Hepatocyte (in vitro differentiated cells): ENCODE results near the gene PID1. TPM values are rescaled to one million over a fixed set of nuclear protein-coding genes. Genes with fewer than 3 reads are reported as not detected.

Source experiments
- DNase-seq: peaks from one replicate; pipeline ENCODE4 v3.0.0-alpha.2; 2016; ENCODE audit warnings: low spot score
- H2AFZ ChIP-seq: fragments of 200-600 bp; sonication (generic); 2 replicates; pipeline ENCODE4 v1.6.0; 2016; ENCODE audit warnings: antibody characterized with exemption, mild to moderate bottlenecking
- H3K27ac ChIP-seq: fragments of 200-600 bp; sonication (generic); 2 replicates; pipeline ENCODE4 v1.5.1; 2016; ENCODE audit warnings: mild to moderate bottlenecking
- H3K27me3 ChIP-seq: fragments of 200-600 bp; sonication (generic); 2 replicates; pipeline ENCODE4 v1.6.1; 2016
- H3K36me3 ChIP-seq: fragments of 200-600 bp; sonication (generic); replicated peaks from 2 replicates; pipeline ENCODE4 v1.5.1; 2016; ENCODE audit warnings: low read depth; ENCODE audit not compliant: insufficient read depth
- H3K4me1 ChIP-seq: fragments of 200-600 bp; sonication (generic); 2 replicates; pipeline ENCODE4 v1.5.1; 2016; ENCODE audit warnings: mild to moderate bottlenecking, moderate library complexity; ENCODE audit not compliant: insufficient read depth
- H3K4me2 ChIP-seq: fragments of 200-600 bp; sonication (generic); 2 replicates; pipeline ENCODE4 v1.6.0; 2016
- H3K4me3 ChIP-seq: fragments of 200-600 bp; sonication (generic); 2 replicates; pipeline ENCODE4 v1.5.1; 2016; ENCODE audit warnings: mild to moderate bottlenecking
- H3K79me2 ChIP-seq: fragments of 200-600 bp; sonication (generic); 2 replicates; pipeline ENCODE4 v1.6.0; 2017; ENCODE audit warnings: mild to moderate bottlenecking
- H3K9me2 ChIP-seq: fragments of 200-600 bp; sonication (generic); replicated peaks from 2 replicates; pipeline ENCODE4 v1.6.0; 2017; ENCODE audit warnings: mild to moderate bottlenecking; ENCODE audit not compliant: insufficient read depth
- H3K9me3 ChIP-seq: fragments of 200-600 bp; sonication (generic); 2 replicates; pipeline ENCODE4 v1.5.1; 2016; ENCODE audit warnings: low read depth, mild to moderate bottlenecking
- H4K20me1 ChIP-seq: fragments of 200-600 bp; sonication (generic); 2 replicates; pipeline ENCODE4 v1.6.0; 2016; ENCODE audit warnings: mild to moderate bottlenecking; ENCODE audit not compliant: insufficient read depth, poor library complexity, severe bottlenecking
- EZH2 ChIP-seq: fragments of 200-600 bp; sonication (generic); IDR thresholded peaks from 2 replicates; pipeline ENCODE4 v1.6.1; 2016; ENCODE audit warnings: antibody characterized with exemption, mild to moderate bottlenecking, borderline replicate concordance
- EZH2phosphoT487 ChIP-seq: fragments of 200-600 bp; sonication (generic); IDR thresholded peaks from one replicate; pipeline ENCODE4 v1.6.1; 2018; ENCODE audit warnings: antibody characterized with exemption, mild to moderate bottlenecking, low read depth, moderate library complexity; ENCODE audit not compliant: unreplicated experiment, severe bottlenecking
- WGBS: methylation state at CpG from one replicate; pipeline ENCODE4 v1.1.6; 2016; ENCODE audit warnings: low lambda C conversion rate; ENCODE audit errors: missing lambda C conversion rate; 5-methylcytosine and 5-hydroxymethylcytosine counted together
- polyA plus RNA-seq: library from polyadenylated mRNA; unstranded; fragments of >200 nt; fragmentation: Nextera tagmentation; extraction: Ambion mirVana; gene quantifications from 2 replicates; pipeline ENCODE4 v1.2.1, GENCODE V29; 2016
- total RNA-seq: library from RNA; depleted of rRNA; stranded (reverse); fragments of >200 nt; gene quantifications from 2 replicates; pipeline ENCODE4 v1.2.3, GENCODE V29; 2014
- TF ChIP-seq, protein P1 (sequence below): fragments of 200-600 bp; sonication (generic); IDR thresholded peaks from 2 replicates; pipeline ENCODE4 v1.5.1; 2016; ENCODE audit warnings: antibody characterized with exemption, mild to moderate bottlenecking; ENCODE audit not compliant: poor library complexity

Gene PID1
- total and polyA plus RNA-seq, 2 experiments from 2014 or later = 26.7 to 31.1 TPM

DNA sequence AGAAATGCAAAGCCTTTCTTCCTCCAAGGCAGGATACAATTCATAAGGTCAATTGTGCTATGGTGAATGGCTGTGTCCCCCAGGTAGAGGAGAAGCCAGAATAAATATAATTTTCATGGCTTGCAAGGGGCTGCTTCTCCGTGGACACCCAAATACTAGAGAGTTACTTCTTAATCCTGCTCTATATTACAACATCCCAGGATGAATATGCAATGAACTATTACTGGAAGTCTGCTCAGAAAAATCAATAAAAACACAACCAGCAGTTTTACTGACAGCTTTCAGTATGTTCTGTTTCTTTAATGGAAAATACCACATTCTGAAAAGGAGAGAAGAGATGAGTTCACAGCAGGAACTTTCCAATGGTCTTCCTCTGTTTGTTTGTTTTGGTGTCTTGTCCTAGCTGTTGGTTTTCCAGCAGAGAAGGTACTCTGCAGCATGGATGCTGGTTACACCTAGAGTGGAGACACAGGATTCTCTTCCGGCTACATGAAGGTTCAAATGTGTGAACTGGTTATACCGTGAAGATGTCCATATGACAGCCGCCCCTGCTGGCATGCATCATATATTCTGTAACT lies 213.0 kb downstream of the PID1 start:
- 77% methylated on average over 4 of the region's 4 CpGs for WGBS
- Histone ChIP-seq H3K4me1 (no peaks in the 10 kb centered on the region), H3K79me2 (peaks cover 3% of the 10 kb centered on the region), H4K20me1 (no peaks in the 10 kb centered on the region), H3K36me3 (no peaks in the 10 kb centered on the region), H3K27ac (no peak overlapping the region), H2AFZ (no peak overlapping the region), H3K4me2 (no peak overlapping the region), H3K27me3 (no peaks in the 10 kb centered on the region), H3K4me3 (no peak overlapping the region), H3K9me2 (no peaks in the 10 kb centered on the region), H3K9me3 (no peaks in the 10 kb centered on the region)
- no peak for DNase-seq
- TF ChIP-seq EZH2phosphoT487 = no peak
- TF ChIP-seq, protein P1, sequence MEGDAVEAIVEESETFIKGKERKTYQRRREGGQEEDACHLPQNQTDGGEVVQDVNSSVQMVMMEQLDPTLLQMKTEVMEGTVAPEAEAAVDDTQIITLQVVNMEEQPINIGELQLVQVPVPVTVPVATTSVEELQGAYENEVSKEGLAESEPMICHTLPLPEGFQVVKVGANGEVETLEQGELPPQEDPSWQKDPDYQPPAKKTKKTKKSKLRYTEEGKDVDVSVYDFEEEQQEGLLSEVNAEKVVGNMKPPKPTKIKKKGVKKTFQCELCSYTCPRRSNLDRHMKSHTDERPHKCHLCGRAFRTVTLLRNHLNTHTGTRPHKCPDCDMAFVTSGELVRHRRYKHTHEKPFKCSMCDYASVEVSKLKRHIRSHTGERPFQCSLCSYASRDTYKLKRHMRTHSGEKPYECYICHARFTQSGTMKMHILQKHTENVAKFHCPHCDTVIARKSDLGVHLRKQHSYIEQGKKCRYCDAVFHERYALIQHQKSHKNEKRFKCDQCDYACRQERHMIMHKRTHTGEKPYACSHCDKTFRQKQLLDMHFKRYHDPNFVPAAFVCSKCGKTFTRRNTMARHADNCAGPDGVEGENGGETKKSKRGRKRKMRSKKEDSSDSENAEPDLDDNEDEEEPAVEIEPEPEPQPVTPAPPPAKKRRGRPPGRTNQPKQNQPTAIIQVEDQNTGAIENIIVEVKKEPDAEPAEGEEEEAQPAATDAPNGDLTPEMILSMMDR = no peak
- no peak for TF ChIP-seq EZH2

- Histone ChIP-seq H4K20me1 (no peaks in the 10 kb centered on the region), H3K27ac (no peak overlapping the region), H3K4me3 (no peak overlapping the region), H3K79me2 (no peaks in the 10 kb centered on the region), H3K9me2 (no peaks in the 10 kb centered on the region), H3K4me1 (no peaks in the 10 kb centered on the region), H3K9me3 (no peaks in the 10 kb centered on the region), H2AFZ (no peak overlapping the region), H3K36me3 (no peaks in the 10 kb centered on the region), H3K4me2 (no peak overlapping the region), H3K27me3 (no peaks in the 10 kb centered on the region)
- no peak for DNase-seq
- TF ChIP-seq EZH2 (no peak), EZH2phosphoT487 (no peak)
- TF ChIP-seq, protein P1 = no peak
- WGBS = 78% methylated on average over 5 of the region's 5 CpGs
Observed at GRCh38 chr2:229054311-229054710, 216.8 kb downstream of the PID1 start.

DNA sequence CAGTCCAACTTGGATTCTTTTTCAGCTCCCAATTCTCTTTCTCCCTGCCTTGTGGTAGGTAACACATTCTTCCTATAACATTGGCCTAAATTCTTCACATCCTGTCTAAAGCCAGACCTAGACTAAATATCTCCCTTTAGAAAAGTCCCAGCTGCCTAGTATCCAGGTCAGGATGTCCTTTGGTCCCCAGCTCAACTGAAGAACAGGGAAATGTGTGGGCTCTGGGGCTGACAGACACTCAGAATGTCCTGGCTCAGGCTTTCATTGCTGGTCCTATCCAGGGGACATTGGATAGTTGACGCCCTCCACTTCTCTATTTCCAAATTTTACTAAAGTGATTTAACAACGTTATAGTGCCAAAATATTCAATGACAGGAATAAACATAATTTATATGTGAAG lies 219.3 kb downstream of the PID1 start:
- WGBS = 86% methylated on average over 2 of the region's 2 CpGs
- no peak for DNase-seq
- TF ChIP-seq, protein P1 = no peak
- TF ChIP-seq EZH2 (no peak), EZH2phosphoT487 (no peak)
- H3K36me3 ChIP-seq = no peaks in the 10 kb centered on the region
- H3K4me2 ChIP-seq = no peak overlapping the region
- H3K9me2 ChIP-seq = no peaks in the 10 kb centered on the region
- no peak overlapping the region for H3K4me3 ChIP-seq
- H3K79me2 ChIP-seq = no peaks in the 10 kb centered on the region
- H3K9me3 ChIP-seq = no peaks in the 10 kb centered on the region
- no peaks in the 10 kb centered on the region for H4K20me1 ChIP-seq
- H3K27me3 ChIP-seq = no peaks in the 10 kb centered on the region
- no peak overlapping the region for H2AFZ ChIP-seq
- no peaks in the 10 kb centered on the region for H3K4me1 ChIP-seq
- no peak overlapping the region for H3K27ac ChIP-seq
